H9 (cell line): ENCODE measurements around the gene DPP10. TPM values are rescaled to one million over a fixed set of nuclear protein-coding genes. Genes with fewer than 3 reads are reported as not detected.

Experiments used
- DNase-seq: peaks from one replicate; pipeline ENCODE4 v3.0.0-alpha.2; 2017
- H2AFZ ChIP-seq: one replicate; pipeline ENCODE4 v1.6.1; 2013; ENCODE audit warnings: mild to moderate bottlenecking, low read length, control low read depth, moderate library complexity
- H2AK5ac ChIP-seq: 2 replicates; pipeline ENCODE4 v1.6.1; 2013; ENCODE audit warnings: low read length, control low read depth, mixed read lengths; ENCODE audit not compliant: insufficient read length
- H2BK120ac ChIP-seq: one replicate; pipeline ENCODE4 v1.6.1; 2013; ENCODE audit warnings: low read depth, mild to moderate bottlenecking, low read length, control low read depth, inconsistent platforms; ENCODE audit not compliant: poor library complexity, severe bottlenecking
- H2BK12ac ChIP-seq: 2 replicates; pipeline ENCODE4 v1.6.1; 2013; ENCODE audit warnings: low read length, control low read depth, mixed read lengths, low read depth; ENCODE audit not compliant: insufficient read length
- H2BK15ac ChIP-seq: 2 replicates; pipeline ENCODE4 v1.6.1; 2013; ENCODE audit warnings: low read depth, low read length, control low read depth
- H2BK20ac ChIP-seq: one replicate; pipeline ENCODE4 v1.6.1; 2013; ENCODE audit warnings: low read depth, mild to moderate bottlenecking, low read length, control low read depth, inconsistent platforms; ENCODE audit not compliant: poor library complexity, severe bottlenecking
- H2BK5ac ChIP-seq: 2 replicates; pipeline ENCODE4 v1.6.1; 2013; ENCODE audit warnings: low read length, control low read depth, mixed read lengths; ENCODE audit not compliant: insufficient read length
- H3K14ac ChIP-seq: 2 replicates; pipeline ENCODE4 v1.6.1; 2013; ENCODE audit warnings: low read length, control low read depth; ENCODE audit not compliant: insufficient read depth
- H3K18ac ChIP-seq: 2 replicates; pipeline ENCODE4 v1.6.1; 2013; ENCODE audit warnings: low read depth, mild to moderate bottlenecking, mixed read lengths, low read length, control low read depth; ENCODE audit not compliant: insufficient read length
- H3K23ac ChIP-seq: 2 replicates; pipeline ENCODE4 v1.6.1; 2013; ENCODE audit warnings: low read length, control low read depth, mixed read lengths, low read depth; ENCODE audit not compliant: insufficient read length
- H3K23me2 ChIP-seq: 2 replicates; pipeline ENCODE4 v1.6.1; 2013; ENCODE audit warnings: low read depth, mild to moderate bottlenecking, mixed read lengths, low read length, control low read depth; ENCODE audit not compliant: insufficient read length, poor library complexity, severe bottlenecking
- H3K27ac ChIP-seq: 2 replicates; pipeline ENCODE4 v1.5.1; 2013; ENCODE audit warnings: low read length, control low read depth, mixed read lengths, low read depth; ENCODE audit not compliant: insufficient read length
- H3K27me3 ChIP-seq: 2 replicates; pipeline ENCODE4 v1.6.1; 2013; ENCODE audit warnings: low read length, control low read depth, inconsistent platforms; ENCODE audit not compliant: insufficient read depth
- H3K4ac ChIP-seq: 2 replicates; pipeline ENCODE4 v1.6.1; 2013; ENCODE audit warnings: low read depth, mild to moderate bottlenecking, control low read depth, inconsistent platforms, low read length, moderate library complexity
- H3K4me1 ChIP-seq: 2 replicates; pipeline ENCODE4 v1.6.1; 2013; ENCODE audit warnings: low read length, control low read depth, inconsistent platforms; ENCODE audit not compliant: insufficient read depth
- H3K4me2 ChIP-seq: 2 replicates; pipeline ENCODE4 v1.6.1; 2013; ENCODE audit warnings: low read length, control low read depth, mixed read lengths; ENCODE audit not compliant: insufficient read length, insufficient read depth
- H3K56ac ChIP-seq: 2 replicates; pipeline ENCODE4 v1.6.1; 2013; ENCODE audit warnings: low read depth, mild to moderate bottlenecking, mixed read lengths, low read length, control low read depth; ENCODE audit not compliant: insufficient read length
- H3K79me1 ChIP-seq: 2 replicates; pipeline ENCODE4 v1.6.1; 2013; ENCODE audit warnings: low read depth, mild to moderate bottlenecking, moderate library complexity, low read length, control low read depth, inconsistent platforms; ENCODE audit not compliant: insufficient read depth, poor library complexity, severe bottlenecking
- H3K79me2 ChIP-seq: 2 replicates; pipeline ENCODE4 v1.6.1; 2013; ENCODE audit warnings: low read length, control low read depth, inconsistent platforms; ENCODE audit not compliant: insufficient read depth
- H3K9ac ChIP-seq: 2 replicates; pipeline ENCODE4 v1.6.1; 2013; ENCODE audit warnings: low read length, control low read depth, mixed read lengths; ENCODE audit not compliant: insufficient read length; ENCODE audit errors: extremely low read depth
- H3K9me3 ChIP-seq: one replicate; pipeline ENCODE4 v1.6.1; 2013; ENCODE audit warnings: low read depth, low read length, inconsistent platforms; ENCODE audit not compliant: control insufficient read depth
- H3T11ph ChIP-seq: one replicate; pipeline ENCODE4 v1.6.1; 2013; ENCODE audit warnings: mild to moderate bottlenecking, low read length, control low read depth, inconsistent platforms
- H4K20me1 ChIP-seq: one replicate; pipeline ENCODE4 v1.6.1; 2013; ENCODE audit not compliant: control insufficient read depth, insufficient read length, insufficient read depth
- H4K5ac ChIP-seq: 2 replicates; pipeline ENCODE4 v1.6.1; 2013; ENCODE audit warnings: low read depth, mild to moderate bottlenecking, mixed read lengths, low read length, control low read depth; ENCODE audit not compliant: insufficient read length
- H4K8ac ChIP-seq: replicated peaks from 2 replicates; pipeline ENCODE4 v1.6.1; 2013; ENCODE audit warnings: low read length, control low read depth, mixed read lengths, low read depth; ENCODE audit not compliant: insufficient read length
- H4K91ac ChIP-seq: 2 replicates; pipeline ENCODE4 v1.6.1; 2013; ENCODE audit warnings: low read depth, mild to moderate bottlenecking, moderate library complexity, mixed read lengths, low read length, control low read depth; ENCODE audit not compliant: insufficient read length
- H3K27ac Mint-ChIP-seq, 3 experiments: 2 replicates in 2 of 3; 3 replicates in 1 of 3; pipeline ENCODE4 v1.8.0; 2020 to 2021; ENCODE audit warnings: mixed read lengths in 3 of 3, mild to moderate bottlenecking in 1 of 3, moderate library complexity in 1 of 3
- H3K27me3 Mint-ChIP-seq: 2 replicates; pipeline ENCODE4 v1.8.0; 2021; ENCODE audit warnings: low read depth, mild to moderate bottlenecking, moderate library complexity, mixed read lengths
- H3K36me3 Mint-ChIP-seq, 3 experiments: 2 replicates in 2 of 3; 3 replicates in 1 of 3; pipeline ENCODE4 v1.8.0; 2020 to 2021; ENCODE audit warnings: low read depth in 3 of 3, mixed read lengths in 3 of 3; ENCODE audit not compliant: insufficient read depth in 1 of 3
- H3K4me1 Mint-ChIP-seq, 2 experiments: 2 replicates each; pipeline ENCODE4 v1.8.0; 2020; ENCODE audit warnings: mixed read lengths in 2 of 2
- H3K4me3 Mint-ChIP-seq, 2 experiments: 2 replicates in 1 of 2; 3 replicates in 1 of 2; pipeline ENCODE4 v1.8.0; 2020 to 2021; ENCODE audit warnings: mild to moderate bottlenecking in 2 of 2, mixed read lengths in 2 of 2, moderate library complexity in 1 of 2
- H3K9me3 Mint-ChIP-seq, 2 experiments: 2 replicates in 1 of 2; 3 replicates in 1 of 2; pipeline ENCODE4 v1.8.0; 2020; ENCODE audit warnings: mild to moderate bottlenecking in 2 of 2, mixed read lengths in 2 of 2, moderate library complexity in 1 of 2
- CTCF ChIP-seq: fragments of 200-600 bp; sonication (generic); conservative IDR thresholded peaks from 3 replicates; pipeline ENCODE4 v1.8.0; 2021; ENCODE audit warnings: antibody characterized with exemption, mild to moderate bottlenecking
- WGBS: extraction: QIAGEN DNeasy Blood & Tissue Kit; methylation state at CpG from one replicate; pipeline ENCODE4 v1.1.7; 2013; ENCODE audit warnings: missing lambda C conversion rate, low lambda C conversion rate, mixed read lengths; ENCODE audit not compliant: insufficient read length; ENCODE audit errors: extremely low coverage; 5-methylcytosine and 5-hydroxymethylcytosine counted together
- total RNA-seq: library from RNA; stranded (reverse); gene quantifications from 2 replicates; pipeline ENCODE4 v1.2.1, GENCODE V29; 2021

Gene DPP10
- total RNA-seq, 1 experiment from 2014 or later: 11.3 TPM

GRCh38 chr2:115483666-115484065 is 1041.2 kb downstream of the DPP10 start:
- Histone ChIP-seq H2AK5ac (no peak overlapping the region), H3K14ac (no peak overlapping the region), H3K9me3 (no peaks in the 10 kb centered on the region), H3K23ac (no peak overlapping the region), H3K4me2 (no peak overlapping the region), H3K9ac (no peak overlapping the region), H2BK120ac (no peak overlapping the region), H3K18ac (no peak overlapping the region), H3K4me1 (no peaks in the 10 kb centered on the region), H2AFZ (no peak overlapping the region), H3K56ac (no peak overlapping the region), H3K27me3 (no peaks in the 10 kb centered on the region), H4K20me1 (no peaks in the 10 kb centered on the region), H4K8ac (no peak overlapping the region), H3K79me1 (no peaks in the 10 kb centered on the region), H3K27ac (no peak overlapping the region), H2BK20ac (no peak overlapping the region), H2BK15ac (no peak overlapping the region), H2BK5ac (no peak overlapping the region), H3T11ph (no peak overlapping the region), H4K5ac (no peak overlapping the region), H2BK12ac (no peak overlapping the region), H4K91ac (no peak overlapping the region), H3K79me2 (no peaks in the 10 kb centered on the region), H3K23me2 (no peaks in the 10 kb centered on the region), H3K4ac (no peak overlapping the region)
- H3K4me3 Mint-ChIP-seq: no peak overlapping the region
- no peak for DNase-seq
- H3K9me3 Mint-ChIP-seq: peaks cover 0 to 4% of the 10 kb centered on the region in 2 experiments; a peak in 2 of 5 replicates
- H3K27me3 Mint-ChIP-seq: no peaks in the 10 kb centered on the region
- no CpG with 5 or more reads among the region's 4 CpGs for WGBS
- 0 out of 7 replicates have a peak overlapping the region, but pooled peaks of 1 of the 3 experiments have one; percentile 7 for H3K27ac Mint-ChIP-seq
- TF ChIP-seq CTCF: no peak
- no peaks in the 10 kb centered on the region for H3K4me1 Mint-ChIP-seq
- H3K36me3 Mint-ChIP-seq: peaks cover 0 to 10% (median 5%) of the 10 kb centered on the region in 3 experiments; a peak in 4 of 7 replicates
